MM.1S (cell line): ENCODE data around the gene ZNF827.

ENCODE experiments used
- EZH2 ChIP-seq: fragments of 300-600 bp; sonication (generic); optimal IDR thresholded peaks from 2 replicates; pipeline ENCODE3; 2017; ENCODE audit warnings: low read depth, mild to moderate bottlenecking, antibody characterized with exemption, low read length, mixed read lengths
- TF ChIP-seq, protein P1 (sequence below): fragments of 300-600 bp; sonication (generic); IDR thresholded peaks from 2 replicates; pipeline ENCODE4 v1.5.1; 2016; ENCODE audit warnings: antibody characterized with exemption, low read length, mixed read lengths

DNA sequence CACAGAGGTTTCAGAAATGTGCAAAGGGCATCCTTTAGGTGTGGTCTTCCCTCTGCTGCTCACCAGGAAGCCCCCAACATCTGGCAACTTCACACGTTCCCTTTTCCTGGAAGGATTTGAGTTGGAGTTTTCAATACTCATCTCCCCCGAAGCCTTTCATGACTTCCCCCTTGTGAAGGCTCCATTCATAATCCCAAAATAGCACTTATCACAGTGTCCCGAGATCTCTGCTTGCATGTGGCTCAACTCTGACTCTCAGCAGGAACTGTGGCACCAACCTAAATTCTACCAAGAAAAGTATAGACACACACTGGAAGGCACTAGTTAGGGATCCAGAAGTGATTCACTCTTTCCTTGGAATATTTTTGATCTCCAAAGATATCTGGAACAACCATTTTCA is 40.5 kb upstream of the ZNF827 start:
- TF ChIP-seq, protein P1, sequence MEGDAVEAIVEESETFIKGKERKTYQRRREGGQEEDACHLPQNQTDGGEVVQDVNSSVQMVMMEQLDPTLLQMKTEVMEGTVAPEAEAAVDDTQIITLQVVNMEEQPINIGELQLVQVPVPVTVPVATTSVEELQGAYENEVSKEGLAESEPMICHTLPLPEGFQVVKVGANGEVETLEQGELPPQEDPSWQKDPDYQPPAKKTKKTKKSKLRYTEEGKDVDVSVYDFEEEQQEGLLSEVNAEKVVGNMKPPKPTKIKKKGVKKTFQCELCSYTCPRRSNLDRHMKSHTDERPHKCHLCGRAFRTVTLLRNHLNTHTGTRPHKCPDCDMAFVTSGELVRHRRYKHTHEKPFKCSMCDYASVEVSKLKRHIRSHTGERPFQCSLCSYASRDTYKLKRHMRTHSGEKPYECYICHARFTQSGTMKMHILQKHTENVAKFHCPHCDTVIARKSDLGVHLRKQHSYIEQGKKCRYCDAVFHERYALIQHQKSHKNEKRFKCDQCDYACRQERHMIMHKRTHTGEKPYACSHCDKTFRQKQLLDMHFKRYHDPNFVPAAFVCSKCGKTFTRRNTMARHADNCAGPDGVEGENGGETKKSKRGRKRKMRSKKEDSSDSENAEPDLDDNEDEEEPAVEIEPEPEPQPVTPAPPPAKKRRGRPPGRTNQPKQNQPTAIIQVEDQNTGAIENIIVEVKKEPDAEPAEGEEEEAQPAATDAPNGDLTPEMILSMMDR = no peak
- TF ChIP-seq EZH2 = no peak
